HEK293T (cell line): ENCODE results near the gene LILRB2.
"Not testable (repeated sequence)": the region's sequence is repeated elsewhere in the genome, so short reads cannot be mapped to it uniquely, and the experiment has no call there.

ENCODE experiments used
- ARNT ChIP-seq: fragments of 450-650 bp; IDR thresholded peaks from 2 replicates; pipeline ENCODE4 v1.6.1; 2017; ENCODE audit warnings: mild to moderate bottlenecking
- BHLHE40 ChIP-seq: fragments of 450-650 bp; IDR thresholded peaks from 2 replicates; pipeline ENCODE4 v1.6.1; 2016; ENCODE audit warnings: mild to moderate bottlenecking, moderate library complexity, borderline replicate concordance
- CTBP1 ChIP-seq: fragments of 450-650 bp; IDR thresholded peaks from 2 replicates; pipeline ENCODE4 v1.6.1; 2016; ENCODE audit warnings: borderline replicate concordance
- ELF4 ChIP-seq: fragments of 450-650 bp; IDR thresholded peaks from 2 replicates; pipeline ENCODE4 v1.6.1; 2017; ENCODE audit warnings: antibody characterized with exemption
- FOXA1 ChIP-seq: fragments of 450-650 bp; IDR thresholded peaks from 2 replicates; pipeline ENCODE4 v1.6.1; 2016; ENCODE audit warnings: mild to moderate bottlenecking
- FOXM1 ChIP-seq: fragments of 450-650 bp; IDR thresholded peaks from 2 replicates; pipeline ENCODE4 v1.6.1; 2017; ENCODE audit warnings: mild to moderate bottlenecking, borderline replicate concordance
- L3MBTL2 ChIP-seq: fragments of 450-650 bp; conservative IDR thresholded peaks from 2 replicates; pipeline ENCODE4 v1.6.1; 2016; ENCODE audit warnings: mild to moderate bottlenecking
- LEF1 ChIP-seq: fragments of 450-650 bp; IDR thresholded peaks from 2 replicates; pipeline ENCODE4 v1.6.1; 2017; ENCODE audit warnings: mild to moderate bottlenecking, borderline replicate concordance
- NFRKB ChIP-seq: fragments of 450-650 bp; IDR thresholded peaks from 2 replicates; pipeline ENCODE4 v1.6.1; 2016; ENCODE audit warnings: mild to moderate bottlenecking, moderate library complexity
- PKNOX1 ChIP-seq: fragments of 450-650 bp; IDR thresholded peaks from 2 replicates; pipeline ENCODE4 v1.6.1; 2016
- SP1 ChIP-seq: fragments of 450-650 bp; IDR thresholded peaks from 2 replicates; pipeline ENCODE4 v1.6.1; 2017
- SUZ12 ChIP-seq: fragments of 450-650 bp; IDR thresholded peaks from 2 replicates; pipeline ENCODE4 v1.6.1; 2016; ENCODE audit warnings: mild to moderate bottlenecking
- ZNF384 ChIP-seq: fragments of 450-650 bp; IDR thresholded peaks from 2 replicates; pipeline ENCODE4 v1.6.1; 2016

- not testable (repeated sequence) for TF ChIP-seq NFRKB, ELF4, SP1, L3MBTL2, CTBP1, SUZ12, ARNT, LEF1, PKNOX1, ZNF384, FOXM1, FOXA1, BHLHE40
Observed at GRCh38 chr19:54223937-54224281, 57.0 kb downstream of the LILRB2 start.
